WI38 (cell line): Measurements from ENCODE around the gene ARPC4.

Source experiments
- H3K4me3 ChIP-seq: 2 replicates; pipeline ENCODE4 v1.5.1; 2011; ENCODE audit warnings: low read depth, mild to moderate bottlenecking, control low read depth, low read length
- CTCF ChIP-seq: IDR thresholded peaks from 2 replicates; pipeline ENCODE4 v1.5.1; 2012; ENCODE audit warnings: low read depth, mild to moderate bottlenecking, control low read depth, low read length

ARPC4 gene

GRCh38 chr3:9793161-9793781 is 389 bp downstream of the ARPC4 start:
- peak overlapping the region; percentile 95 for H3K4me3 ChIP-seq
- no peak for TF ChIP-seq CTCF

GRCh38 chr3:9794400-9794799 is 1.5 kb downstream of the ARPC4 start:
- no peak overlapping the region for H3K4me3 ChIP-seq
- no peak for TF ChIP-seq CTCF

- no peak overlapping the region for H3K4me3 ChIP-seq
- no peak for TF ChIP-seq CTCF
Observed at GRCh38 chr3:9795207-9795606, 2.3 kb downstream of the ARPC4 start.

GRCh38 chr3:9797196-9797945 is 4.5 kb downstream of the ARPC4 start:
- TF ChIP-seq CTCF: no peak
- no peak overlapping the region for H3K4me3 ChIP-seq

GRCh38 chr3:9800529-9800928 is 7.6 kb downstream of the ARPC4 start:
- no peak overlapping the region for H3K4me3 ChIP-seq
- TF ChIP-seq CTCF: peak; percentile 15; the same call in 1 of the 2 replicates

- TF ChIP-seq CTCF: no peak
- no peak overlapping the region for H3K4me3 ChIP-seq
Observed at GRCh38 chr3:9803494-9803893, 10.6 kb downstream of the ARPC4 start.

GRCh38 chr3:9804996-9805395 is 12.1 kb downstream of the ARPC4 start:
- no peak for TF ChIP-seq CTCF
- H3K4me3 ChIP-seq: no peak overlapping the region
